Hepatocyte (in vitro differentiated cells): ENCODE data around the gene SLC2A4.

Source experiments
- EZH2phosphoT487 ChIP-seq: fragments of 200-600 bp; sonication (generic); IDR thresholded peaks from one replicate; pipeline ENCODE4 v1.6.1; 2018; ENCODE audit warnings: antibody characterized with exemption, mild to moderate bottlenecking, low read depth, moderate library complexity; ENCODE audit not compliant: unreplicated experiment, severe bottlenecking
- TF ChIP-seq, protein P1 (sequence below): fragments of 200-600 bp; sonication (generic); IDR thresholded peaks from 2 replicates; pipeline ENCODE4 v1.5.1; 2016; ENCODE audit warnings: antibody characterized with exemption, mild to moderate bottlenecking; ENCODE audit not compliant: poor library complexity

DNA sequence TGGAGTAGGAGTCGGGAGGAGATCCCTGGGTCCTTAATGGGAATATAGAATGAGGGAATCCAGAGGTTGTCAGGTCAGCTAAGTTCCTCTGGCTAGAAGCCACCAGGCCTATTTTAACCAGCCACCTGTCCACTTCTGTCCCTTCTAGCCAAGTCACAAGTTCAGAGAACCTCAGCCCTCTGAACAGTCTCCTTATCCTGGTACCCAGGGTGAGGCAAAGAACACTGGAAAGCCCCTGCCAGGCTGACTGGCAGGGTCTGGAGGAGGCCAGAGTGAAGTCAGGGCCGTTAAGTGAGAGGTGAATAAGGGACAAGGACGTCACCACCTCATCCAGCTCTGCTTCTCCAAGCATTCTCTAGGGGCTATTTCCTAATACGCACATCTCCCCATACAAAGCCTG lies 32.7 kb upstream of the SLC2A4 start:
- TF ChIP-seq, protein P1, sequence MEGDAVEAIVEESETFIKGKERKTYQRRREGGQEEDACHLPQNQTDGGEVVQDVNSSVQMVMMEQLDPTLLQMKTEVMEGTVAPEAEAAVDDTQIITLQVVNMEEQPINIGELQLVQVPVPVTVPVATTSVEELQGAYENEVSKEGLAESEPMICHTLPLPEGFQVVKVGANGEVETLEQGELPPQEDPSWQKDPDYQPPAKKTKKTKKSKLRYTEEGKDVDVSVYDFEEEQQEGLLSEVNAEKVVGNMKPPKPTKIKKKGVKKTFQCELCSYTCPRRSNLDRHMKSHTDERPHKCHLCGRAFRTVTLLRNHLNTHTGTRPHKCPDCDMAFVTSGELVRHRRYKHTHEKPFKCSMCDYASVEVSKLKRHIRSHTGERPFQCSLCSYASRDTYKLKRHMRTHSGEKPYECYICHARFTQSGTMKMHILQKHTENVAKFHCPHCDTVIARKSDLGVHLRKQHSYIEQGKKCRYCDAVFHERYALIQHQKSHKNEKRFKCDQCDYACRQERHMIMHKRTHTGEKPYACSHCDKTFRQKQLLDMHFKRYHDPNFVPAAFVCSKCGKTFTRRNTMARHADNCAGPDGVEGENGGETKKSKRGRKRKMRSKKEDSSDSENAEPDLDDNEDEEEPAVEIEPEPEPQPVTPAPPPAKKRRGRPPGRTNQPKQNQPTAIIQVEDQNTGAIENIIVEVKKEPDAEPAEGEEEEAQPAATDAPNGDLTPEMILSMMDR, result no peak
- TF ChIP-seq EZH2phosphoT487, result no peak
